GM11168 (cell line): ENCODE data around the gene CSF2RB.
"Not testable (repeated sequence)": the region's sequence is repeated elsewhere in the genome, so short reads cannot be mapped to it uniquely, and the experiment has no call there.

Experiments
- in situ Hi-C: fragments of 300-500 bp; cut with MboI; formaldehyde crosslinking; loops from one replicate; pipeline ENCODE4 v1.12.0; 2022; ENCODE audit warnings: low sequenced_read_pairs; ENCODE audit not compliant: unreplicated experiment

The CSF2RB gene

GRCh38 chr22:36961626-36962025 is 48.2 kb downstream of the CSF2RB start:
- in situ Hi-C loops = no loop called here

GRCh38 chr22:36963302-36963701 is 49.9 kb downstream of the CSF2RB start:
- in situ Hi-C loops = no loop called here

GRCh38 chr22:36964106-36964505 is 50.7 kb downstream of the CSF2RB start:
- in situ Hi-C loops = no loop called here

- in situ Hi-C loops = no loop called here
These were observed 52.3 kb downstream of the CSF2RB start for GRCh38 chr22:36965696-36966095.

- in situ Hi-C loops = no loop called here
These were observed 53.6 kb downstream of the CSF2RB start for GRCh38 chr22:36966851-36967540.

- in situ Hi-C loops = no loop called here
These were observed 55.0 kb downstream of the CSF2RB start for GRCh38 chr22:36968249-36968964.

GRCh38 chr22:36971341-36972125 is 58.1 kb downstream of the CSF2RB start:
- in situ Hi-C loops = loop anchor here (10.0 kb wide), 1 partner anchor 107 kb away; the partner anchor contains the start of gene NCF4

GRCh38 chr22:36976606-36977005 is 63.2 kb downstream of the CSF2RB start:
- in situ Hi-C loops = loop anchor here (10.0 kb wide), 1 partner anchor 112 kb away; the partner anchor contains the start of gene NCF4

- in situ Hi-C loops = loop anchor here (10.0 kb wide), 1 partner anchor 113 kb away; the partner anchor contains the start of gene NCF4
These were observed 64.0 kb downstream of the CSF2RB start for GRCh38 chr22:36977401-36977861.

- in situ Hi-C loops = loop anchor here (10.0 kb wide), 1 partner anchor 113 kb away; the partner anchor contains the start of gene NCF4
These were observed 64.7 kb downstream of the CSF2RB start for GRCh38 chr22:36977947-36978660.

- in situ Hi-C loops = loop anchor here (10.0 kb wide), 1 partner anchor 114 kb away; the partner anchor contains the start of gene NCF4
These were observed 65.8 kb downstream of the CSF2RB start for GRCh38 chr22:36979016-36979910.

GRCh38 chr22:36981247-36981775 is 67.9 kb downstream of the CSF2RB start:
- in situ Hi-C loops = loop anchor here (5.0 kb wide), 1 partner anchor 189 kb away; no protein-coding TSS in a partner anchor

- in situ Hi-C loops = loop anchor here (5.0 kb wide), 1 partner anchor 190 kb away; no protein-coding TSS in a partner anchor
These were observed 68.7 kb downstream of the CSF2RB start for GRCh38 chr22:36982136-36982535.

- in situ Hi-C loops = no loop called here
These were observed 71.9 kb downstream of the CSF2RB start for GRCh38 chr22:36985211-36985889.

- in situ Hi-C loops = no loop called here
These were observed 72.9 kb downstream of the CSF2RB start for GRCh38 chr22:36986242-36986821.

- in situ Hi-C loops = no loop called here
These were observed 74.8 kb downstream of the CSF2RB start for GRCh38 chr22:36988075-36988832.

GRCh38 chr22:36989012-36989411 is 75.6 kb downstream of the CSF2RB start:
- in situ Hi-C loops = not testable (repeated sequence)
